A172 (cell line): Measurements from ENCODE around the gene DNLZ. TPM values are rescaled to one million over a fixed set of nuclear protein-coding genes. Genes with fewer than 3 reads are reported as not detected.

ENCODE experiments used
- DNase-seq: peaks from one replicate; pipeline ENCODE4 v3.0.0-alpha.2; 2015; ENCODE audit warnings: low spot score
- total RNA-seq: library from RNA; depleted of rRNA; stranded (reverse); fragments of >200 nt; shearing (Covaris generic); gene quantifications from 2 replicates; pipeline ENCODE4 v1.2.3, GENCODE V29; 2014

The DNLZ gene
- total RNA-seq, 1 experiment from 2014 or later = 40.1 TPM

DNA sequence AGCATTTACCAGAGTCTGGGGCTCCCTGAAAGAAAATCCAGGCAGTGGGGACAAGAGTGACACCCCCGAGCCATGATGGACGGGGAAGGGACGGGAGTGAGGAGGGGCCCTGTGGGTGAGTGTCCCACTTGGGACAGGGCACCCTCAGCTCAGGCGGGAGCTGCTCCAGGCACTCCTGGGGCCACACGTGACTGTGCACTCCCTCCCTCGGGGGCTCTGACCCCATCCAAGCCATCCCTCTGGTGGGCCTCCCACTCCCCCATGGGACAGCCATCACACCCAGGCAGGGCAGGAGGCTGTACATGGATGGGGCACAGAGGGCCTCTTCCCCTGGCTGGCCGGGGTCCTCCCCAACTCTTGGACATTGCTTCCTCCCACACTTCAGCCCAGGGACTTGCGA lies 12.9 kb upstream of the DNLZ start:
- no peak for DNase-seq

DNA sequence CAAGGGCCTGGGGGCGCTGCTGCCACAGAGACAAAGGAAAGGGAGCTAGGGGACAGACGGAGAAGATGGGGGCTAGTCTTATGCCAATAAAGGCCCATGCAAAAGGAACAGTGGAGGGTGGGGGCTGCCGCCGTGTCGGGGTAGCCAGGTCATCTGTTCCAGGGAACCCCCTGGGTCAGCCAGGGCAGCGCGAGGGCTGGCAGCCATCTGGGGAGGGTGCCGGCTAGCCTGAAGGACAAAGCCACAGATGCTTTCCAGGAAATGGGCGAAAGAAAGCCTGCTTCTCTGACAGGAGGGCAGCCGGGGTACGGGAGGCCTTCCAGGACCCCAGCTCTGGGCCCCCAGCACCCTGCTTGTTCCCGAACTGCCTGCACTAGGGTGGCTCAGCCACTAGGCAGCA lies 11.6 kb upstream of the DNLZ start:
- DNase-seq = no peak

DNA sequence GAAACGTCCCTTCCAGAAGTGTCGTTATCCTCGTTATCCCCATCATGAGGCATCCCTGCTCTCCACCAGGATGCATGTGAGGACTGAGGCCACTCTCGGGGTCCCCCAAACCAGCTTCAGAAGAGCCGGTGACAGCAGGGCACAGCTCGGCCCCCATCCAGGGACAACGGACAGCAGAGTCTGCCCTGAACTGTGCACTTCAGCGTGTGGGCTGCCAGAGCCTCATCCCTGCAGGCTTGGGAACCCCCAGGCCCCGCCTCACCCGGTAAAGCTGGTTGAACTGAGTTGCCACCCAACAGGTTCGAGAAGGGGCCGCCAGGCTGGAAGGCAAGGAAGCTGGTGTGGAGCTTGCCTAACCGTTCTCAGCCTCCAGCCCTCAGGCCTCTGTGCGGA lies 10.6 kb upstream of the DNLZ start:
- DNase-seq = no peak

DNA sequence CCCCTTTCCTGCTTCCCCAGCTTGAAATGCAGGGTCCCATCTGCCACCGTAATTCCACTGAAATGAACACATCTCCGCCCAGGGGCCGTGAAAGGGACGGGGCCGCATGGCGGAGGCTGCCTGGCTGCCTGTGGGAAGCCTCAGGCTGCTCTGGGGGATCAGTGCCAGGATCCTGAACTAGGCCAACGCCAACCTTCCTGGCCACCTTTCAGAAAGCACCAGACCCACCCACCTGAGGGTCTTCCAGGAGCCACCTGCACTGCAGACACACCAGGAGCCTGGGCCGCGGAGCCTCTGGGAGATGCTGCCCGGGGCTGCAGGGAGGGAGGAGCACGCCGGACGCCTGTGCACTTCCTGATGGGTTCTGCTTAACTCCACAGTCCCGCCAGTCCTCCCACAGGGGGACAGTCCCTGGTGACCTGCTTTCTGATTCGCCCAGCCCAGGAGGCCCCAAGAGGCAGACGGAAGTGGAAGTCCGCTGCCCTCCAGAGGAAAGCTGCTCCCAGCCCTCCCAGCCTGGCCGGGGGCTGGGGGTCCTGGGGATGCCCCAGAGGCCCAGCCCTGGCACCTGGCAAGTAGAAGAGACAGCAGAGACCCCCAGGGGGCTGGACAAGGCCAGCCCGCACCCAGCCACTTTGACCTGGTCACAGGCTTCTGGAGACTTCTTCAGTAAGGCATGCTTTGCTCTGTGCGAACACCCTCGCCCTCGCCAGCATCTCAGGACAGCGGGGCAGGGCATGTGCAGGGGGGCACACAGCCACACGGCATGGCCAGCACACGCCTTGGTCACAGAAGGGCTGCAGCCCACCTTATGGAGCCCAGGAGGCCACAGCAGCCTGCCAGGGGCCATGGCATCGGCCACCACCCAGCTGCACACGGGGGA lies 10.0 kb upstream of the DNLZ start, which contains the start of gene CARD9:
CARD9 (minus strand) TSS at position 370 of the 883 bp plus-strand sequence. CDS start 1,591 bp downstream, outside the sequence.
- no peak for DNase-seq

DNA sequence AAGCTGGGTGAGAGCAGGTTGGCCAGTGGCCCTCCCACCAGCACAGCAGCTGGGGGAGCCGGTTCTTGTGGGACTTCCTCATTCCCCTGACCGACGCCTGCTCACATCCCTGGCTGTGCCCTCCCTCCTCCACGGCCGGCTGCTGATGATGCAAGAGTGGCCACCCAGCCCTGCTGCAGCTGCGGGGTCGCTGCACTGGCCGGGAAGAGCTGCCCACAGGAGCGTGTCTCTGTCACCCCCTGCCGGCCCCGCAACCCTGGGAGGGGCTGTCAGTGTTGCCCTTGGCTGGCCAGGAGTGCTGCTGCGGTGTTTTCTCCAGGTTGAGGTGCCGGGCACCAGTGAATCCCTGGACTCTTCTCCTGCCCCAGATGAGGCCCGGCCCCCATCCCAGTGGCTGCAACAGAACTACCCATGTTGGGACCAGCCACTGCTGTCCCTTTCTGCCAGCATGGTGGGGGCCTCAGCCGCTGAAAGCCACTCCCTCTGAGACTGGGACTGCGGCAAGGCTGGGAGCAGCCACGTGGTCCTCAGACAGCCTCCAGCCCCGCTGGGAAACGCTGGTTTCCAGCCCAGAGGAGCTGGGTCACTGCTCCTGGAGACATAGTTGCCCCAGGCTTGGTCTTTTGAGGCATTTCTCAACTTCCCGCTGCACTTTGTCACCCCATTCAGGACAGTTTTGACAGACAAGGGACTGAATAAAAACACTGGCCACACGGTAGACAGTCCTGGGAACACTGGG lies 9.2 kb upstream of the DNLZ start:
- peak; percentile 75 for DNase-seq

DNA sequence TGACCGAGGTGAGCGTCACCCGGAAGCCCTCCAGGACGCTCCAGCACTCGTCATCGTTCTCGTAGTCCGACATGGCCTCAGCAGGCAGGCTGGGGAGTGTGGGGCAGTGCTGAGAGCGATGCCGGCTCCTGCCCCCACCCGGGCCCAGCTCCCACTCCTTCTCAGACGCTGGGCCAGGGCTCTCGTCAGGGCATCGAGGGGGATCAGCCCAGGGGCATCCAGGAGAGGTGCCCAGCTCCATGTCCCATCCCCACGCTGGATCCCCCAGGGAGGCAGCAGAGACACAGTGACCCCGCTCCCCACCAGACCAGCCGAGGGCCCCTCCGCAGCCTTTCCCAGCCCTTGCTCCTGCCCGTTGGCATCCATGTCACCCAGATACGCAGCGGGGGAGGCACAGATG lies 8.5 kb upstream of the DNLZ start:
- no peak for DNase-seq

DNA sequence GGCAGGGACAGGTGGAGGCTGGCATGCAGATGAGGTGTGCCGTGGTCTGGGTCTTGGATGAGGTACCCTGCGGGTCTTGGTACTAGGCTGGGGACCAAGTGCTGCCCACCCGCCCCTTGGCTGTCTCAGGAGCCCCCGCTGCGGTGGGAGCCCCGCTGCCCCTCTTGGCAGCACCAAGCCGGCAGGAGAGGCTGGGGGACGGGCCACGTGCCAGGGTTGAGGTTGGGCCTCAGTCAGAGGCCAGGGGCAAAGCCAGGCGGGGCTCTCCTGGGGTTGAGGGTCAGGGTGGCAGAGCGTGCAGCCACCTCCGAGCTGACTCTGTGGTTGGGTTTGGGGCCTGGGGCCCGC lies 8.0 kb upstream of the DNLZ start:
- no peak for DNase-seq

DNA sequence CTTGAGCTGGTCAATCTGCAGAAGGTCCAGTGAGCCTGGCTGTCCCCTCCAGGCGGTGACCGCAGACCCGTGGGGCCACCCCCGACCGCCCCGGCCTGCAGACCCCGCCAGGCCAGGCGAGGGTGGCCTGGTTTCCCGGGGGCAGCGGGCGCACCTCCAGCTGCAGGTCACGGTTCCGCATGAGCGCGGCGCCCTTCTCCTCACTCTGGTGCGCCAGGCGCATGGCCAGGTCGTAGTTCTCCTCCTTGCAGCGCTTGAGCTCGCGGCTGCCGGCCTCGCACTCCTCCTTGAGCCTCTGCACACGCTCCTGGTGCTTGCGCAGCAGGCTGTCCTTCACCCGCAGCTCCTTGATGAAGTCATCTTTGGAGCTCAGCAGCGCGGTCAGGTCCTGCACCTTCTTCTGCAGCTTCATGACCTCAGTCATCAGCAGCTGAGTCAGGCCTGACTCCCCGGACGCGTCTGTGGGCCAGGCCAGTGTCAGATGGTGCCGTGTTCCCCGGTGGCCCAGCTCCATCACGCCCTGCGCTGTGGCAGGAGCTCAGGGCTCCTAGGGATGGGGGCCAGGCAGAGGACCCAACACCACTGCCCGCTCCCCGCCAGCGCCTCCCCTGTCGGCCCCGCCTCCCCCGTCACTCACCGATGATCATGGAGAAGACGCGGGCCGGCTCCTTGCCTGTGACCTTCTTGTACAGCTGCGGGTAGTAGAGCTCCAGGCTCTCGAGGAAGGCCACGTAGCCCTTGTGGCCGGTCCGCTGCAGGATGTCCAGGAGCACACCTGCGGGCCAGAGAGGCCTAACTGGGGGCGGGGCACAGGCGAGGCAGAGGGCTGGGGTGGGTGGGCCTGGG lies 7.4 kb upstream of the DNLZ start:
- DNase-seq = peak; percentile 71

DNA sequence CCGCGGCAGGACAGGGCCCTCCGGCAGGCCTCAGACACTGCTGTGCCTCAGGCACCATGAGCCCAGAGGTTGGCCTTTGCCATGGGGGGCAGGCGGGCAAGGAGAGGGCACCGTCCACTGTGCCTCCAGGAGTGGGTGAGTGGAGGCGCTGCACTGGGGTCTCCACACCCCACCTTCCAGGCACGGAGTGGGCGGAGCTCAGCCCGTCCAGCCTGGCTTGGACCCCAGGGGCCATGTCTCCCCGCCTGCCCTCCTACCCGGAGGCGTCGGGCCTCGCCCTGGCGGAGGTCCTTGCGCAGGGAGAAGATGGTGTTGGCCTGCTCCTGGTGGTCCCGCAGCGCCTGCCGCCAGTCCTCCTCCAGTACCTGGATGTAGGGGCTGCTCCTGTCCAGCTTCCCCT lies 6.5 kb upstream of the DNLZ start:
- no peak for DNase-seq

DNA sequence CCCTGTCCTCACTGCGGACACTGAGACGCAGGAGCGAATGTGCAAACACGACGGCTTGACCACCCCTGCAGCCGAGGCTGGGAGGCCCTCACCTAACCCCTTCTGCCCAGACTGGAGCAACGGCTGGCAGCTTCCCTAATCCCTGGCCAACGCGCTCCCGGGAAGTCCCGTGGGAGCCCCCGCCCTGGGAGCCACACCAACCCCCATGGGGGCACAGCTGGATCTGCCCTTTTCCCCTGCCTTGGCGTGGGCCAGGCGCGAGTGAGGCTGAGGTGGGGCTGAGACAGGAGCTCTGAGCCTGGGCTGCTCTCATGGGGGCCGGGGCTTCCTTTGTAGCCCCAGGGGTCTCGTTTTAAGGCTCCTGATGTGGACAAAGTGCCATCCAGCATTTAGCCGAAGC lies 4.6 kb upstream of the DNLZ start:
- no peak for DNase-seq

DNA sequence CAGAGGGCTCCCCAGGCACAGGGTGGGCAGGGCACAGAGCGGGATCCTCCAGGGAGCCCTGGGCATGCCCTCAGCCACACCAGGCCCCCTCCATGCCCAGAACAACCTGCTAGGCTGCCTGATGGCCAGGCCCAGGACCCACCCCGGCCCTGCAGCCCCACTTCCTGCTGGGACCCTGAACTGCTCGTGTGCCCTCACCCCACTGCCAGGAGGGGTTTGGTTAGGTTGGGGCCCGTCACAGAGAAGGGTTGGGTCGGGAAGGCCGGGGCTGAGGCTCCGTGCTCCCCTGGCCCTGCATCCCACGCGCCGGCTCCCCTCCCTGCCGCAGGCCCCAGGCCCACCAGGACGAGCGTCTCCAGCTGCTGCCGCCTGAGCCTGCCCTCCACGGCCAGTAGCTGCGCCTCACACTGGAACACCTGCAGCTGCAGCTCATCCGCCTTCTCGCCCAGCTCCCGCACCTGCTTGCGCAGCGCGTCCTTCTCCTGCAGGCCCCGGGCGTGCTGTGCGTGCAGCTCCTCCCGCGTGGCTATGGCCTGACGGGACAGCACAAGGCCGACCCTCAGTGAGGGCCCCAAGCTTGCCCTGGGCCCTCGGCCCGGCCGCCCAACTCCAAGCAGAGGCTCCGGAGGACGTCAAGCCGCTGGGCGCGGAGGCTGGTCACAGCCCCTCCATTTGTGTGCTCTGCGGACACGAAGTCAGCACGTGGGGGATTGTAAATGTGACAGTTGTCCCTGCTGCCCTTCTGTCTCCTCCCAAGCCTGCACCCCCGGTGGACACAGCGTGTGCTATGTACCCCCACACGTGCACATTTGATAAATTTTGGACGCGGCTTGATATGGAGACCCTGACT lies 4.0 kb upstream of the DNLZ start:
- DNase-seq = no peak

DNA sequence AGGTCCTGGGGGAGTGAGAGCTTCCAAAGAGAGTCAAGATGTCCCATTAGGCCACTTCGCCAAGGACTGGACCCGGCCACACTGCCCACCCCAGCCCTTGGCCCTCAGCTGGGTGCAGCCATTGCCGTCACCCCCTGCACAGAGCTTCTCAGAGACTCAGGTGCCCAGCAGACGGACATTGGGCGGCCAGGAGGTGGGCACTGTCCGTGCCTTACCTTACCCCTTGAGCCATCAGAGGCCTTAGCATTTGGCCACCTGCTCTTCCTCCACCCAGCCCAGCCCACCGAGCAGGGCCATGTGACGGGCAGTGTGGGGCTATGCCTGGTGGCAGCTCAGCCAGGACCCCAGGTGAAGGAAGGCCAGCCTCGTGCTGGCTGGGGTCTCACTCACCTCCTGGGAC lies 3.3 kb upstream of the DNLZ start:
- no peak for DNase-seq

DNA sequence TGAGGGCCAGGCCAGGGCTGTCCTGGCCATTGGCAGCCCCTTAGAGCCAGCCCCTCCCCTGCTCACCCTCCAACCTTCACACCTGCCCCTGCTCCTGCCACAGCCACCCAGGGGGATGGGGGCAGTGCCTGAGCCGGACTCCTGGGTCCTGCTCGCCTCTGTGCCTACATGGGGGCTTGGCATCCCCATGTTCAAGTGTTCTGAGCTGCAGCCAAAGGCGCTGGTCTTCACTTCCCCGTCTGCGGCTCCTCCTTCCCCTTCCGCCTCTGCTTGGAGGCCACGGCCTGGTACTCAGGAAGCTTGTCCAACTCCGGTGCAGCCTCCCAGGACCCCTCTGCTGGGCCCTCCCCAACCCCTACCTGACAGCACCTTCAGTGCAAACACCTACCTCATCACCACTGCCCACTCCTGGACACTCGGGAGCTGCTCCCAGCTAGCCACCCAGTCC lies 2.3 kb upstream of the DNLZ start:
- no peak for DNase-seq

DNA sequence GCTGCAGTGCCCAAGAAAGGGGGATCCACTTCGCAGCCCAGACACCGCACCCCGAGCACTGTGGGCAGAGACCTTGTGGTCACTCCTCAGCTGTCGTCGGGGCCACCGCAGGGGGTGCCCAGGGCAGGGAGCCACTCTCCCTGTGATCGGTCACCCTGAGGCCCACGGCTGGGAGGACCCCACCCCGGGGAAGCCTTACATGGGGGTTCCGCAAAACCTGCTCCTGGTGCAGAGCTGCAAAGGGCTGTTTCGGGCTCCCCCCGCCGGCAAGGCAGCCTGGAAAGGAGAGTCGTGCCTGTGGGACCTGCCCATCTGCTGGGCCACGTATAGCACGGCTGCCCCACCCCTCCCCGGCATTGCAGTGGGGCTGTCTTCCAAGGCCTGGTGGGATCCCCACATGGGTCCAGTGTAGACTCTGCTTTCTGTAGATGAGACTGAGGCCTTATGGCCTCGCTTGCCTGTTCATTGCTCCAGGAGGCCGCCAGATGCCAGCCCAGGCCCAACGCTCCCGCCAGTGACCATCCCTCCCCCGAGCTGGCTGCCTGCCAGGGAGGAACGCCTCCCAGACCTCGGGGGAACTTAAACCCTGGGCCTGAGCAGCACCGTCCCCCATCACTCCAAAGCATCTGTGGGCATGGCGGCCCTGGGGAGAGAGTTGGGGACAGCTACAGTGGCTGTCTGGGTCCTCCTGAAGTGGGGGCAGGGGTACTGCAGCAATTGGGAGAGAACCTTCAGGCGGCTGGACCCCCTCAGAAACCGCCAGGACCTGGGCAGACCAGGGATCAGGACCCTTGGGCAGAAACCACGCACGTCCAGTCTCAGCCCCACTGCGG lies 1.6 kb upstream of the DNLZ start:
- DNase-seq = no peak

DNA sequence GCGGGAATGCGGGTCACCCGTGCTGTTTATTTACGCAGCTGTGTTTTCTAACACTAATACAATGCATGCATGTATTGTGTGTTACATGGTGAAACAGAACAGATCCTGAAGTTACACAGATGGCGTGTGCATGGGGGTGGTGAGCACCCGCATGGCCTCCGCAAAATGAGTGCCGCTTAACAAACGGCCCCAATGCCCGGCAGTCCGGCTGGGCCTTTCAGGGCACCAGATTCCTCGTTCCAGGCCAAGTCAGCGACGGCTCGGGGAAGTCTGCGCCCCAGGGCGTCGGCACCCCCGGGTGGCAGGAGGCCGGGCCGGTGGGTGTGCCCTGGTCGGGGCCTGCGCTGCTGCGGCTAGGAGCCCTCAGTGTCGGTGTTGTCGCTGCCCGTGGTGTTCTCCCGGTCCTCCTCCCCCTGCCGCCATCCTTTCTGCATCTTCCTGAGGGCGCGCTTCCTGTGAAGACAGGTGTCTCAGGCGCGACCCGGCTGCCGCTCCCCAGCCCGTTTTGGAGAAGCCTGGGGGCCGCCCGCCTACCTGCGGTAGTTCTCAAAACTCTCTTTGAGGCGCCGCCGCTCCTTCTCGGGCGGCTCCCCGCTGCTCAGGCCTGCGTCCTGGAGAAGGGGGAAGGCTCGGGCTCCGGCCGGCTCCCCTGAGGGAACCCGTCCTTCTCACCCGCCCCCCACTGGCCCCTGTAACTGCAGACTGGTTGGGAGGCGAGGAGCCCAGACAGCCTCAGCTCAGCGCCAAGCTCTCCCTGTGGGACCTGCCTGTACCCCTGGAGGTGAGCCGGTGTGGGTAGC lies 605 bp upstream of the DNLZ start:
- DNase-seq = no peak

DNA sequence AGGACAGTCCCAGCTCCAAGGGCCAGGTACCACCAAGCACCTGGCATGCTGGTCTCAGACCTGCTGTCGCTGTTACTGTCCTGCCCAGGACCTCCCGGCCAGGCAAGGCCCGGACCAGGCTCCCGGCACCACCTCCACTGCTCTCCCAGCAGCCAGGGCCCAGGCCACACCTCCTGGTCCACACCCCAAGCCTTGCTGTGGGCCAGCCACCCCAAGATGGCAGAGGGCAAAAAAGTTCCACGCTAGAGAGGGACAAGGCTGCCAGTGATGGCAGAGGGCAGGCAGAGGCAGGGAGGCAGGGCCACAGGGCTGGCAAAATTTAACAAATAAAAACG lies 1.1 kb downstream of the DNLZ start:
- DNase-seq = no peak

DNA sequence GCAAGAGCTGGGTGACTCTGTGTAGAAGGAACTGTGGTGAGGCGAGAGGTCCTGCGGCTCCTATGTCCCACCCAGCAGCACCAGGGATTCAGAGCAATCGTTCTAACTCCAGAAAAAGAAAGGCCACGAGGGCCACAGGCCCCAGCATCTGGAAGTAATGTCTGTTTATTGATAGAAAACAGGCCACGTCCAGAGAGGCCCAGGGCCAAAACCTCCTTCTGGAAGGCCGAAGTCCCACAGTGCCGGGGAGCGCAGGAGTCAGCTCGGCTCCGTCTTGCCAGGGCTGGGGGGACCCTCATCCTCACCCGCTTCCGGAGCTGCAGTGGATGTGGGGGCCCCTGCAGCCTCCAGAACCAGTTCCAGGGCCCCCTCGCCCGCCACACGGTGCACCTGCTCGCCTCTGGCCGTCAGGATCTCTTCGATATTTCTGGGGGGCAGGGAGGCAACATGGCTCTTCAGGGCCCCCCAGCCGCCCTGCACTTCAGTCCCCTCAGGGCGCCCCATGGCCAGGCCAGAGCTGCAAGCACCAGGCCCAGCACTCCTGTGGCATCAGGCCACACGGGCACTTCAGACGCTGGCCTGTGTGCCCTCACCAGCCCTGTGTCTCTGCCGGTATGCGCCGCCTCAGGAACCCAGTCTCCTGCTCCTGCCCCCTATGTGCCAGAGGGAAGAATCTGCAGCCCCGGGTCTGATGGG lies 1.6 kb downstream of the DNLZ start:
- no peak for DNase-seq

DNA sequence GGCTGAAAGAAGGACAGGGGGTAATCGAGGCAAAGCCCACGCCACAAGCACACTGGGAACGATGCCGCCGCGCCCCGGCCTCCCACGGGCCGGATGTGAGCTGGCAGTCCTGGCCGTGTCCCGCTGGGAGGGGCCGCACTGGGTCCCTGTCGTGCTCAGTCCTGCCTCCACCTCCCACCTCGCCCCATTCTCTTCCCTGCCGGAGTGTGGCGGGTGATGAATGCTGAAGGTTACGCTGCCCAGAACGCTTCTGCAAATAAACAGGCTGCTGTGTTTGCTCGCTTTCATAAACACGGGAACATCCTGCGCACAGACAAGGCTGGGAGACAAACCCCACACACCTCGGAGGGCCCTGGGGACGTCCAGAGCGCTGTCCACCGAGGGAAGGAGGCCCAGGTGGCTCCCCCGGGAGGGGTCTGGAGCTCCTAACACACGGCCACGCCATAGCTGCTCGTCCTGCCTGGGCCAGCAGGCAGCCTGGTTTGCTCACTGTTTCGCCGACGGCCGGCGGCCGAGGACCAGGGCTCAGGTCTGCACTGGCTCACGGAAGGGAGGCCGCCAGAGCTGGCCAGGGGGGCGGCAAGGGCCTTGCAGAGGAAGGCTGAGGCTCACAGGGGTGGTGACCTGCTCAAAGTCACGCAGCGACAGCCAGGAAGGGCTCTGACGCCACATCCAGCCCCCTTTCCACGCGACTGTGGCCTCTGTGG lies 2.3 kb downstream of the DNLZ start:
- DNase-seq = no peak
